HepG2 (cell line): ENCODE data around the gene ATP9B. TPM values are rescaled to one million over a fixed set of nuclear protein-coding genes. Genes with fewer than 3 reads are reported as not detected.

Experiments used
- ATAC-seq: fragments of 200-7000 bp; cut with Tn5 transposase; 3 replicates; pipeline ENCODE4 v1.9.1; 2020; ENCODE audit warnings: mild to moderate bottlenecking, moderate library complexity
- BruUV-seq: library from RNA; stranded (reverse); fragments of 400-500 nt; replicated peaks from 2 replicates; lab custom pipeline; 2021; lab: Mats Ljungman, UMichigan
- CTCF ChIA-PET: fragments of 300-600 bp; formaldehyde crosslinking; extraction: SDS; loops from one replicate; lab custom pipeline; 2021; ENCODE audit warnings: low total read pairs, inconsistent platforms, low intra/inter-chr PET ratio; lab: Yijun Ruan, JAX
- POLR2A ChIA-PET: fragments of 350-600 bp; sonication (Branson Sonifier 250); formaldehyde crosslinking; loops from one replicate; lab custom pipeline; 2020; ENCODE audit warnings: antibody characterized with exemption, inconsistent platforms; lab: Yijun Ruan, JAX
- DNase-seq: peaks from one replicate; pipeline ENCODE4 v3.0.0-alpha.2; 2015; ENCODE audit warnings: low spot score
- FAIRE-seq: peaks from 3 replicates; lab custom pipeline; 2011; peaks lifted over from hg19 to GRCh38; lab: Jason Lieb, UNC
- H2AFZ ChIP-seq: one replicate; pipeline ENCODE4 v1.6.1; 2011; ENCODE audit warnings: low read length, inconsistent platforms
- H3K27ac ChIP-seq: fragments of 300-600 bp; 3 replicates; pipeline ENCODE4 v1.8.0; 2011; ENCODE audit warnings: mixed run types, mild to moderate bottlenecking, mixed read lengths, low read length, inconsistent platforms; ENCODE audit not compliant: insufficient read depth; ENCODE audit errors: extremely low read length
- H3K27me3 ChIP-seq, 2 experiments: fragments of 200-600 bp in 1 of 2; 2 replicates in 1 of 2; 3 replicates in 1 of 2; pipeline versions ENCODE4 v1.6.0 to v1.8.0; 2011; ENCODE audit warnings: low read length in 2 of 2, mild to moderate bottlenecking in 2 of 2, moderate library complexity in 2 of 2, inconsistent platforms in 1 of 2; ENCODE audit not compliant: insufficient read depth in 2 of 2, control insufficient read depth in 1 of 2
- H3K36me3 ChIP-seq, 2 experiments: fragments of 200-600 bp in 1 of 2; replicated peaks in 1 of 2; 2 replicates in 1 of 2; 3 replicates in 1 of 2; pipeline versions ENCODE4 v1.5.1 to v1.8.0; 2011; ENCODE audit warnings: low read length in 2 of 2, inconsistent platforms in 1 of 2; ENCODE audit not compliant: insufficient read depth in 2 of 2, control insufficient read depth in 1 of 2
- H3K4me1 ChIP-seq: 2 replicates; pipeline ENCODE4 v1.5.1; 2012; ENCODE audit warnings: low read length, inconsistent platforms; ENCODE audit not compliant: insufficient read depth
- H3K4me2 ChIP-seq: 2 replicates; pipeline ENCODE4 v1.6.0; 2011; ENCODE audit warnings: low read depth, low read length, inconsistent platforms
- H3K4me3 ChIP-seq, 3 experiments: fragments of 200-600 bp in 1 of 3; sonication (generic), shearing (Covaris generic) in 1 of 3; replicated peaks in 1 of 3; 2 replicates each; pipeline ENCODE4 v1.5.1; 2011 to 2016; ENCODE audit warnings: low read length in 3 of 3, inconsistent platforms in 2 of 3, low read depth in 2 of 3, mild to moderate bottlenecking in 2 of 3, control low read depth in 1 of 3, mixed read lengths in 1 of 3; ENCODE audit not compliant: insufficient read depth in 1 of 3
- H3K79me2 ChIP-seq: one replicate; pipeline ENCODE4 v1.6.1; 2011; ENCODE audit warnings: low read length, inconsistent platforms; ENCODE audit not compliant: insufficient read depth
- H3K9ac ChIP-seq: 2 replicates; pipeline ENCODE4 v1.6.0; 2011; ENCODE audit warnings: mild to moderate bottlenecking, low read depth, low read length, inconsistent platforms; ENCODE audit not compliant: insufficient read depth
- H3K9me3 ChIP-seq: 2 replicates; pipeline ENCODE4 v1.5.1; 2012; ENCODE audit warnings: mild to moderate bottlenecking, low read length
- H4K20me1 ChIP-seq: 2 replicates; pipeline ENCODE4 v1.6.0; 2011; ENCODE audit warnings: inconsistent platforms, mild to moderate bottlenecking, low read length, moderate library complexity; ENCODE audit not compliant: insufficient read depth
- GABPB1 ChIP-seq: IDR thresholded peaks from 2 replicates; pipeline ENCODE4 v1.6.1; 2016; ENCODE audit warnings: mild to moderate bottlenecking, missing genetic modification reagents, moderate library complexity, missing compliant biosample characterization
- HOXA9 ChIP-seq: sonication (generic); formaldehyde crosslinking; IDR thresholded peaks from 2 replicates; pipeline ENCODE4 v1.8.1; 2022; ENCODE audit warnings: missing genetic modification reagents, mild to moderate bottlenecking, moderate library complexity, borderline replicate concordance
- KLF15 ChIP-seq: sonication (generic); formaldehyde crosslinking; IDR thresholded peaks from 2 replicates; pipeline ENCODE4 v1.8.1; 2023; ENCODE audit warnings: borderline replicate concordance, mild to moderate bottlenecking, inconsistent platforms, missing genetic modification reagents, mixed read lengths
- KLF9 ChIP-seq: IDR thresholded peaks from 2 replicates; pipeline ENCODE4 v1.6.1; 2016; ENCODE audit warnings: low read depth
- SP5 ChIP-seq: IDR thresholded peaks from 2 replicates; pipeline ENCODE4 v1.6.1; 2016; ENCODE audit warnings: low read depth, borderline replicate concordance
- ZBTB1 ChIP-seq: sonication (generic); formaldehyde crosslinking; IDR thresholded peaks from 2 replicates; pipeline ENCODE4 v1.4.0; 2020; ENCODE audit warnings: missing genetic modification reagents, borderline replicate concordance
- ZFAT ChIP-seq: sonication (generic); formaldehyde crosslinking; conservative IDR thresholded peaks from 2 replicates; pipeline ENCODE4 v1.8.1; 2023; ENCODE audit warnings: missing genetic modification reagents, inconsistent platforms
- ZNF232 ChIP-seq: sonication (generic); formaldehyde crosslinking; IDR thresholded peaks from 2 replicates; pipeline ENCODE4 v1.4.0; 2020; ENCODE audit warnings: missing genetic modification reagents, borderline replicate concordance
- ZNF253 ChIP-seq: sonication (generic); formaldehyde crosslinking; IDR thresholded peaks from 2 replicates; pipeline ENCODE4 v1.8.0; 2022; ENCODE audit warnings: mild to moderate bottlenecking, missing genetic modification reagents, borderline replicate concordance
- ZNF3 ChIP-seq: IDR thresholded peaks from 2 replicates; pipeline ENCODE4 v1.7.0; 2017; ENCODE audit warnings: inconsistent platforms
- ZNF672 ChIP-seq: sonication (generic); formaldehyde crosslinking; IDR thresholded peaks from 2 replicates; pipeline ENCODE4 v1.8.1; 2022; ENCODE audit warnings: missing genetic modification reagents
- ZSCAN9 ChIP-seq: IDR thresholded peaks from 2 replicates; pipeline ENCODE4 v1.6.1; 2016; ENCODE audit warnings: borderline replicate concordance
- WGBS: methylation state at CpG from one replicate; pipeline ENCODE4 v1.1.6; 2017; ENCODE audit warnings: low lambda C conversion rate; 5-methylcytosine and 5-hydroxymethylcytosine counted together
- in situ Hi-C: cut with HindIII; loops from 2 replicates; pipeline ENCODE4 v1.10.0; 2017; ENCODE audit warnings: low pct_unique_long_range_greater_than_20kb; ENCODE audit not compliant: extremely low pct_ligation_motif_present
- intact Hi-C: fragments of 100-400 bp; cut with micrococcal nuclease; formaldehyde crosslinking; loops from one replicate; pipeline ENCODE4 v1.10.0; 2022; ENCODE audit not compliant: unreplicated experiment
- polyA plus RNA-seq, 8 experiments: library from polyadenylated mRNA; depleted of rRNA in 3 of 8; stranded (reverse) in 7 of 8; unstranded in 1 of 8; fragments of >200 nt; fragmentation: Illumina TruSeq in 4 of 8; extraction: Trizol in 4 of 8; gene quantifications; 2 replicates each; pipeline versions ENCODE4 v1.2.1 to v1.2.3, GENCODE V29; 2011 to 2016; ENCODE audit warnings: low read depth in 4 of 8, missing spikeins in 1 of 8, mixed read lengths in 1 of 8; ENCODE audit not compliant: insufficient read depth in 1 of 8
- total RNA-seq, 5 experiments: library from RNA; depleted of rRNA; stranded (reverse); fragments of >200 nt; fragmentation: Illumina TruSeq; extraction: Trizol; gene quantifications; 2 replicates each; pipeline ENCODE4 v1.2.3, GENCODE V29; 2016; ENCODE audit warnings: low read depth in 1 of 5
- TF ChIP-seq, protein P1 (sequence below): sonication (generic); formaldehyde crosslinking; IDR thresholded peaks from 2 replicates; pipeline ENCODE4 v1.4.0; 2020; ENCODE audit warnings: mild to moderate bottlenecking, low read depth, missing genetic modification reagents
- TF ChIP-seq, protein P2 (sequence below): sonication (generic); formaldehyde crosslinking; IDR thresholded peaks from 2 replicates; pipeline ENCODE4 v1.4.0; 2020; ENCODE audit warnings: missing genetic modification reagents
- TF ChIP-seq, protein P3 (sequence below): IDR thresholded peaks from 2 replicates; pipeline ENCODE4 v1.6.1; 2016
- TF ChIP-seq, protein P4 (sequence below): sonication (generic); formaldehyde crosslinking; conservative IDR thresholded peaks from 2 replicates; pipeline ENCODE4 v1.8.0; 2022; ENCODE audit warnings: low read depth, missing genetic modification reagents

Gene ATP9B
- total and polyA plus RNA-seq, 2 of the 13 experiments (the other 11 are each of a cell fraction or from before 2014, with no cell fraction given), result 10.8 to 11.3 TPM

DNA sequence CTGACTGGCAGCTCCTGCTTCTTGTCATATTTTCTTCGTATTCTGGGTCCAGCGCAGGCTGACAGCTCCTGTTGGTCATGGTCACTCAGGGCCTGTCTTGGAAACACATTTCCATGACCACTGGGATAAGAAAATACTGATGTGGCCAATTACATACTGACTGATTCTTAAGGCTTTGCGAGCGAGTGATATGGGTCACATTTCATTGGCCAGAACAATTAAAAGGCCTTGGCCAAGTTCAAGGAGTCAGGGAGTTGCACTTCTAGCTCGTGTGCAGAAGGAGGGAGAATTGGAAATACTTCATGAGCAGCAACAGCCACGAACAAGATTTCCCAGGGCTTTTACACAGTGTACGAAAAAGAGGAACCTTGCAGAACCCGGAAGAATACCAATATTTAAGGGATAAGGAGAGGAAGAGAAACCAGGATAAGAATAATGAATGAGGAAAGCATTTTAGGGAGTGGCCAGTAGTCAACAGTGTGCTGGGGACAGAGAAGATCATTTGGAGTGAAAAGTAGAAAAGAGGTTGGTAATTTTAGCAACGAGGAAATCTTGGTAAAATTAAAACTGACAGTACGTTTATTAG, 149.5 kb downstream of the ATP9B start:
- Histone ChIP-seq H3K27me3 (no peaks in the 10 kb centered on the region), H3K4me3 (no peak overlapping the region), H3K27ac (no peak overlapping the region), H2AFZ (no peak overlapping the region), H3K4me1 (no peaks in the 10 kb centered on the region), H3K36me3 (no peaks in the 10 kb centered on the region), H3K79me2 (no peaks in the 10 kb centered on the region), H3K4me2 (no peak overlapping the region), H3K9ac (no peak overlapping the region), H4K20me1 (no peaks in the 10 kb centered on the region), H3K9me3 (no peaks in the 10 kb centered on the region)
- ATAC-seq (no peak), DNase-seq (no peak), FAIRE-seq (no peak)
- TF ChIP-seq ZBTB1 (CRISPR knock-in tag), result no peak
- TF ChIP-seq ZNF232 (CRISPR knock-in tag), result no peak
- TF ChIP-seq ZNF3 (CRISPR knock-in tag), result no peak
- TF ChIP-seq, protein P1, sequence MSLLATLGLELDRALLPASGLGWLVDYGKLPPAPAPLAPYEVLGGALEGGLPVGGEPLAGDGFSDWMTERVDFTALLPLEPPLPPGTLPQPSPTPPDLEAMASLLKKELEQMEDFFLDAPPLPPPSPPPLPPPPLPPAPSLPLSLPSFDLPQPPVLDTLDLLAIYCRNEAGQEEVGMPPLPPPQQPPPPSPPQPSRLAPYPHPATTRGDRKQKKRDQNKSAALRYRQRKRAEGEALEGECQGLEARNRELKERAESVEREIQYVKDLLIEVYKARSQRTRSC (CRISPR knock-in tag), result no peak
- TF ChIP-seq ZNF672 (CRISPR knock-in tag), result no peak
- no peak for TF ChIP-seq KLF15 (CRISPR knock-in tag)
- TF ChIP-seq ZSCAN9 (CRISPR knock-in tag), result no peak
- no peak for TF ChIP-seq ZNF253
- TF ChIP-seq GABPB1, result no peak
- no peak for TF ChIP-seq ZFAT
- TF ChIP-seq KLF9 (CRISPR knock-in tag), result no peak
- TF ChIP-seq, protein P2, sequence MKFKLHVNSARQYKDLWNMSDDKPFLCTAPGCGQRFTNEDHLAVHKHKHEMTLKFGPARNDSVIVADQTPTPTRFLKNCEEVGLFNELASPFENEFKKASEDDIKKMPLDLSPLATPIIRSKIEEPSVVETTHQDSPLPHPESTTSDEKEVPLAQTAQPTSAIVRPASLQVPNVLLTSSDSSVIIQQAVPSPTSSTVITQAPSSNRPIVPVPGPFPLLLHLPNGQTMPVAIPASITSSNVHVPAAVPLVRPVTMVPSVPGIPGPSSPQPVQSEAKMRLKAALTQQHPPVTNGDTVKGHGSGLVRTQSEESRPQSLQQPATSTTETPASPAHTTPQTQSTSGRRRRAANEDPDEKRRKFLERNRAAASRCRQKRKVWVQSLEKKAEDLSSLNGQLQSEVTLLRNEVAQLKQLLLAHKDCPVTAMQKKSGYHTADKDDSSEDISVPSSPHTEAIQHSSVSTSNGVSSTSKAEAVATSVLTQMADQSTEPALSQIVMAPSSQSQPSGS (CRISPR knock-in tag), result no peak
- TF ChIP-seq HOXA9 (CRISPR knock-in tag), result no peak
- TF ChIP-seq, protein P3, sequence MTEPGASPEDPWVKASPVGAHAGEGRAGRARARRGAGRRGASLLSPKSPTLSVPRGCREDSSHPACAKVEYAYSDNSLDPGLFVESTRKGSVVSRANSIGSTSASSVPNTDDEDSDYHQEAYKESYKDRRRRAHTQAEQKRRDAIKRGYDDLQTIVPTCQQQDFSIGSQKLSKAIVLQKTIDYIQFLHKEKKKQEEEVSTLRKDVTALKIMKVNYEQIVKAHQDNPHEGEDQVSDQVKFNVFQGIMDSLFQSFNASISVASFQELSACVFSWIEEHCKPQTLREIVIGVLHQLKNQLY (CRISPR knock-in tag), result no peak
- TF ChIP-seq, protein P4, sequence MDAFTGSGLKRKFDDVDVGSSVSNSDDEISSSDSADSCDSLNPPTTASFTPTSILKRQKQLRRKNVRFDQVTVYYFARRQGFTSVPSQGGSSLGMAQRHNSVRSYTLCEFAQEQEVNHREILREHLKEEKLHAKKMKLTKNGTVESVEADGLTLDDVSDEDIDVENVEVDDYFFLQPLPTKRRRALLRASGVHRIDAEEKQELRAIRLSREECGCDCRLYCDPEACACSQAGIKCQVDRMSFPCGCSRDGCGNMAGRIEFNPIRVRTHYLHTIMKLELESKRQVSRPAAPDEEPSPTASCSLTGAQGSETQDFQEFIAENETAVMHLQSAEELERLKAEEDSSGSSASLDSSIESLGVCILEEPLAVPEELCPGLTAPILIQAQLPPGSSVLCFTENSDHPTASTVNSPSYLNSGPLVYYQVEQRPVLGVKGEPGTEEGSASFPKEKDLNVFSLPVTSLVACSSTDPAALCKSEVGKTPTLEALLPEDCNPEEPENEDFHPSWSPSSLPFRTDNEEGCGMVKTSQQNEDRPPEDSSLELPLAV (CRISPR knock-in tag), result no peak
- no peak for TF ChIP-seq SP5 (CRISPR knock-in tag)
- in situ Hi-C loops (no loop called here), intact Hi-C loops (no loop called here)
- ChIA-PET CTCF (no interaction called here), POLR2A (no interaction called here)
- 94% methylated on average over 10 of the region's 10 CpGs for WGBS
- BruUV-seq, result no TSS peak
